CD4-positive, alpha-beta T cell treated with Interferon alpha-2 for 1 hour (primary cell): ENCODE results near the gene ADGRG1.
"Not testable (repeated sequence)": the region's sequence is repeated elsewhere in the genome, so short reads cannot be mapped to it uniquely, and the experiment has no call there.

Experiments
- DNase-seq, 2 donors: peaks; one replicate each; pipeline ENCODE4 v3.0.0-alpha.2; 2020 to 2022

Gene ADGRG1

GRCh38 chr16:57628008-57628781 is at the start of gene ADGRG1:
TSS of gene ADGRG1 (plus strand) at chr16:57628630. CDS start at chr16:57650288, 21,658 bp downstream.
- peak; percentile 27 to 48 for DNase-seq

- DNase-seq = no peak
These were observed 49.1 kb upstream of the ADGRG1 start for GRCh38 chr16:57579361-57579665.

- DNase-seq = no peak
These were observed 43.3 kb upstream of the ADGRG1 start for GRCh38 chr16:57585051-57585687.

- DNase-seq = no peak
These were observed 39.6 kb upstream of the ADGRG1 start for GRCh38 chr16:57588831-57589230.

GRCh38 chr16:57589374-57589773 is 39.1 kb upstream of the ADGRG1 start:
- DNase-seq = peak in 1 of 2 donors; percentile 52

- DNase-seq = no peak
These were observed 37.8 kb upstream of the ADGRG1 start for GRCh38 chr16:57590654-57591085.

GRCh38 chr16:57591086-57591869 is 37.2 kb upstream of the ADGRG1 start:
- DNase-seq = peak; percentile 59 to 72

GRCh38 chr16:57591870-57592485 is 36.5 kb upstream of the ADGRG1 start:
- no peak for DNase-seq

- peak; percentile 62 to 80 for DNase-seq
These were observed 35.8 kb upstream of the ADGRG1 start for GRCh38 chr16:57592591-57593003.

- DNase-seq = no peak
These were observed 35.4 kb upstream of the ADGRG1 start for GRCh38 chr16:57593021-57593420.

GRCh38 chr16:57593990-57594389 is 34.4 kb upstream of the ADGRG1 start:
- no peak for DNase-seq

GRCh38 chr16:57594531-57595031 is 33.8 kb upstream of the ADGRG1 start:
- no peak for DNase-seq

- DNase-seq = not testable (repeated sequence)
These were observed 32.2 kb upstream of the ADGRG1 start for GRCh38 chr16:57596234-57596633.

- no peak for DNase-seq
These were observed 30.0 kb upstream of the ADGRG1 start for GRCh38 chr16:57598437-57598836.

- DNase-seq = peak; percentile 17 to 40
These were observed 28.2 kb upstream of the ADGRG1 start for GRCh38 chr16:57600048-57600835.

GRCh38 chr16:57600952-57601580 is 27.4 kb upstream of the ADGRG1 start:
- DNase-seq = no peak

GRCh38 chr16:57601801-57602478 is 26.5 kb upstream of the ADGRG1 start:
- peak; percentile 37 to 68 for DNase-seq

GRCh38 chr16:57603115-57604024 is 25.1 kb upstream of the ADGRG1 start:
- DNase-seq = no peak

- DNase-seq = no peak
These were observed 24.3 kb upstream of the ADGRG1 start for GRCh38 chr16:57604177-57604576.
